Stimulated activated CD8-positive, alpha-beta memory T cell treated with anti-CD3 and anti-CD28 coated beads, Interleukin-4, amount 100 ng/mL, for 48 hours (primary cell): Measurements from ENCODE around the gene OBSL1.

ENCODE experiments used
- DNase-seq: peaks from one replicate; pipeline ENCODE4 v3.0.0-alpha.2; 2020

OBSL1 gene

GRCh38 chr2:219548990-219549389 lies 22.3 kb downstream of the OBSL1 start:
- DNase-seq, result no peak

- DNase-seq, result no peak
Observed at GRCh38 chr2:219547621-219548020, 23.7 kb downstream of the OBSL1 start.

- DNase-seq, result no peak
Observed at GRCh38 chr2:219545943-219546352, 25.4 kb downstream of the OBSL1 start.

GRCh38 chr2:219545295-219545942 lies 25.9 kb downstream of the OBSL1 start:
- no peak for DNase-seq

- no peak for DNase-seq
Observed at GRCh38 chr2:219544567-219544966, 26.8 kb downstream of the OBSL1 start.

GRCh38 chr2:219543596-219544358 lies 27.6 kb downstream of the OBSL1 start, which contains the start of the genes CHPF and TMEM198:
Gene CHPF (minus strand): TSS chr2:219543809. CDS start chr2:219543538, 271 bp downstream.
Gene TMEM198 (plus strand): TSS chr2:219544028. CDS start chr2:219544728, 700 bp downstream.
- peak; percentile 96 for DNase-seq

- peak; percentile 52 for DNase-seq
Observed at GRCh38 chr2:219542931-219543595, 28.3 kb downstream of the OBSL1 start.

GRCh38 chr2:219541611-219542180 lies 29.6 kb downstream of the OBSL1 start:
- DNase-seq, result peak; percentile 92

GRCh38 chr2:219540784-219541504 lies 30.4 kb downstream of the OBSL1 start:
- DNase-seq, result no peak

- DNase-seq, result no peak
Observed at GRCh38 chr2:219539926-219540678, 31.2 kb downstream of the OBSL1 start.

GRCh38 chr2:219538956-219539788 lies 32.2 kb downstream of the OBSL1 start:
- no peak for DNase-seq

- no peak for DNase-seq
Observed at GRCh38 chr2:219538504-219538951, 32.8 kb downstream of the OBSL1 start.

GRCh38 chr2:219537657-219538488 lies 33.5 kb downstream of the OBSL1 start:
- no peak for DNase-seq

- no peak for DNase-seq
Observed at GRCh38 chr2:219536967-219537366, 34.4 kb downstream of the OBSL1 start.

GRCh38 chr2:219536425-219536824 lies 34.9 kb downstream of the OBSL1 start:
- DNase-seq, result no peak

- no peak for DNase-seq
Observed at GRCh38 chr2:219533930-219534661, 37.2 kb downstream of the OBSL1 start.

GRCh38 chr2:219532378-219532649 lies 39.0 kb downstream of the OBSL1 start:
- no peak for DNase-seq

- no peak for DNase-seq
Observed at GRCh38 chr2:219531639-219532377, 39.5 kb downstream of the OBSL1 start.
